DMS114 treated with DMSO at 0.1 percent for 48 hours (cell line): ENCODE data around the gene RINT1.
A peak's percentile ranks its signal among the peaks of the same experiment; 100 is the strongest.

Experiments used
- DNase-seq: peaks from one replicate; lab custom pipeline; 2025; ENCODE audit not compliant: unreplicated experiment; lab: John Stamatoyannopoulos, UW

RINT1 gene

GRCh38 chr7:105530546-105530945 lies 1.5 kb upstream of the RINT1 start:
- no peak for DNase-seq

- no peak for DNase-seq
These were observed 884 bp downstream of the RINT1 start for GRCh38 chr7:105532709-105533460.

GRCh38 chr7:105538339-105538738 lies 6.3 kb downstream of the RINT1 start:
- no peak for DNase-seq

- DNase-seq, result no peak
These were observed 27.9 kb downstream of the RINT1 start for GRCh38 chr7:105559926-105560325.

GRCh38 chr7:105565190-105565589 lies 33.2 kb downstream of the RINT1 start:
- no peak for DNase-seq

GRCh38 chr7:105567024-105567423 lies 35.0 kb downstream of the RINT1 start:
- no peak for DNase-seq

- DNase-seq, result no peak
These were observed 35.8 kb downstream of the RINT1 start for GRCh38 chr7:105567821-105568220.

GRCh38 chr7:105571891-105572290 lies 39.9 kb downstream of the RINT1 start:
- no peak for DNase-seq

- no peak for DNase-seq
These were observed 45.2 kb downstream of the RINT1 start for GRCh38 chr7:105577251-105577650.

GRCh38 chr7:105578496-105578895 lies 46.5 kb downstream of the RINT1 start:
- DNase-seq, result no peak

- DNase-seq, result no peak
These were observed 48.2 kb downstream of the RINT1 start for GRCh38 chr7:105580022-105580740.

- DNase-seq, result peak; percentile 24
These were observed 49.2 kb downstream of the RINT1 start, which contains the start of gene EFCAB10 for GRCh38 chr7:105581066-105581811. TSS of gene EFCAB10 (minus strand) at chr7:105581493. CDS start at chr7:105581463, 30 bp downstream.

- DNase-seq, result no peak
These were observed 51.1 kb downstream of the RINT1 start for GRCh38 chr7:105583061-105583460.

GRCh38 chr7:105584165-105584564 lies 52.2 kb downstream of the RINT1 start:
- DNase-seq, result no peak

- DNase-seq, result no peak
These were observed 54.0 kb downstream of the RINT1 start for GRCh38 chr7:105585850-105586500.

GRCh38 chr7:105587909-105588635 lies 56.1 kb downstream of the RINT1 start:
- no peak for DNase-seq

- DNase-seq, result peak; percentile 73
These were observed 57.5 kb downstream of the RINT1 start for GRCh38 chr7:105589356-105590077.

- DNase-seq, result no peak
These were observed 58.8 kb downstream of the RINT1 start for GRCh38 chr7:105590793-105591192.

GRCh38 chr7:105591522-105591921 lies 59.5 kb downstream of the RINT1 start:
- DNase-seq, result no peak

- no peak for DNase-seq
These were observed 62.0 kb downstream of the RINT1 start for GRCh38 chr7:105594034-105594433.
